GM18517 (cell line): ENCODE results near the gene DUSP10.

ENCODE experiments used
- ATAC-seq: cut with Tn5 transposase; IDR thresholded peaks from one replicate; pipeline ENCODE4 v1.9.1; 2021; ENCODE audit warnings: mild to moderate bottlenecking, moderate library complexity; ENCODE audit not compliant: unreplicated experiment

Gene DUSP10

GRCh38 chr1:221697923-221698425 lies 43.9 kb downstream of the DUSP10 start:
- no peak for ATAC-seq

DNA sequence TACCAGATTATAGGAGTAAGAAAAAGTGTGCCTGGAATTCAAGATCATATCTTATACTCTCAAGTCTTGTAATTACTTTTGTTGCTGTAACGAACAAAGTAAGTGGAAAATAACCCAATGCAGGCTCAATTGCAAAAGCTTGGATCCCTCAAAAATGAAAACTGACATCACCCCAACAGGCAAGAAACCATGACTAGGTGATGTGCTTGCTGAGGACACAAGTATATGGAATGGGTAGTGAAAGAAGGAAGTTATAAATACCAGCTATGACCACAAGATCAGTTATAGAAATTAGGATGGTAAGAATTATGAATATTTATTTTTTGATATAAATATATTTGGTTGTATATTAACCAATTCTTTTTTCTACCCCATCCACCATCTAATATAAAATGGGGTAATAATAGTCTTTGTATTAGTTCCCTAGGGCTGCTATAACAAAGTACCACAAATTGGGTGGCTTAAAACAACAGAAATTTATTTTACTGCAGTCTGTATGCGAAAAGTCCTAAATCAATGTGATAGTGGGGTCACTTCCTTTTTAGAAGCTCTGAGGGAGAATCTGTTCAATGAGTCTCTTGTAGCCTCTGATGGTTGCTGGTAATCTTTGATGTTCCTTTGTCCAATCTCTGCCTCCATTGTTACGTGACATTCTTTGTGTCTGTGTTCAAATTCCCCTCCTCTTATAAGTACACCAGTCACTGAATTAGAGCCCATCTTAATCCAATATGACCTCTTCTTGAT lies 45.0 kb downstream of the DUSP10 start:
- ATAC-seq, result no peak

DNA sequence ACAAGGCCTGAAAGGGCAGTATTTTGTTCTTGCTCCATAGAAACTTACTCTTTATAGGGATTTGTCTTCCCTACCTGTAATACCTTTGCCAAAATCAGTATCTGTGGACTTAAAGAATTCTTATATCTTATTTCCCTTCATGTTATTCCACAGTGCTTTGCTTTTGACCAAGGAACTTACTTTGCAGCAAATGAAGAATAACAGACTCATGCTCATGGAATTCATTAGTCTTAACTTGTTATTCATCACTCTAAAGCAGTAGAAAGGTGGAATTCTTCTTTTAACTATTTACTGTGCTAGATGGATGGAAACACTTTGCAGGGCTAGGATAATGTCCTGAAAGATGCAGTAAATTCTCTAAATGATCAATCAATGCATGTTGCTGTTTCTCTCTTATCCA lies 45.9 kb downstream of the DUSP10 start:
- no peak for ATAC-seq

GRCh38 chr1:221695301-221695700 lies 46.6 kb downstream of the DUSP10 start:
- ATAC-seq, result no peak

GRCh38 chr1:221694109-221694508 lies 47.8 kb downstream of the DUSP10 start:
- no peak for ATAC-seq

GRCh38 chr1:221693087-221693486 lies 48.8 kb downstream of the DUSP10 start:
- no peak for ATAC-seq

DNA sequence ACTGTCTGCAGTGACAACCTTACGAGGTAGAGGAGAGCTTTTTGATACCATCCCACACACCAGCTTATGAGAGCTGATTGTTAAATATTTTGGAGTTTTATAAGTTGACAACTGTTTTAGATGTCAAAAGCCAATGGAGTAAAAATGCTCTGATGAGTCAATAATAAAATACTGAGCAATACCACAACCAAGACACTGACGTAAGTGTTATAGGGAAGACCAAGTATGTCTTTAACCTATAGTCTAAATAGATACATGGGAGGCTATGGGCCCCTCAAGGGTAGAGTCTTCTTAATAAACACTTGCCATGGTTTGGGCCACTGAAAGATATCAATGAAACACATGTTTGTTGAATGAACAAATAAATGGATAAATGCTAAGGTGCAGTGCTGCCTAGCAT lies 49.2 kb downstream of the DUSP10 start:
- no peak for ATAC-seq

DNA sequence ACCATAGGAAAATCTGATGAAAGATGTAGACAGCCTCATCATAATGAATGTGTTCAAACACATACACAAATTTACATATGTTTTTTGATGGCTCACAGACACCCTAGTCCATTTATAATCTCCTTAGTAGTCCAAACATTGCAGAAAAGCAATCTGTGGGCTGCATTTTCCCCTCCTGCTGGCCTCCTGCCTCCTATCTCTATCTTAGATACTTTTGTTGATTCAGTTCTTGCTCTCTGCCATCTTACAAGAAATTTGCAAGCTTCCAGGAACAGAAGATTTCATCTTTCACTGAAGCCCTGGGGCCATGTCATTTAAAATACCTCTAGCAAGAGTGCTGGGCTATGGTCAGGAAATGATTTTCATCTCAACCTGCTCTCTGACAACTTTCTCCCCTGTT lies 50.6 kb downstream of the DUSP10 start:
- ATAC-seq, result no peak

DNA sequence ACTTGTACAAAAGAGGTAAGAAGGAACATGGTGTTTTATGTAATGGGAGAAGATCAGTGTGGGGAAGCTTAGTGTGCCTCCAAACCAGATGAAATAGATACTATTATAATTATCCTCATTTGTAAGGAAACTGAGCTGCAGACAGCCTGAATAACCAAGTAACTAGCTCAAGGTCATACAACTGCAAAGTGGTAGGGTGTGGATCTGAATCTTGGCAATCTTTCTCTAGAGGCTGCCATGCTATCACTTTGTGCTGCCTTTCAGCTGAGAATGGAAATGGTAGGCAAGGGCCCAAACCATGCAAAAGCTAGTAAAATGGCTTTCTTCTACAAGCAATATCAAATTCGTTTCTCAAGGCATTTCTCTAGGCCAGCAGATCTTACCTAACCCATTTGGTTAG lies 51.0 kb downstream of the DUSP10 start:
- no peak for ATAC-seq

DNA sequence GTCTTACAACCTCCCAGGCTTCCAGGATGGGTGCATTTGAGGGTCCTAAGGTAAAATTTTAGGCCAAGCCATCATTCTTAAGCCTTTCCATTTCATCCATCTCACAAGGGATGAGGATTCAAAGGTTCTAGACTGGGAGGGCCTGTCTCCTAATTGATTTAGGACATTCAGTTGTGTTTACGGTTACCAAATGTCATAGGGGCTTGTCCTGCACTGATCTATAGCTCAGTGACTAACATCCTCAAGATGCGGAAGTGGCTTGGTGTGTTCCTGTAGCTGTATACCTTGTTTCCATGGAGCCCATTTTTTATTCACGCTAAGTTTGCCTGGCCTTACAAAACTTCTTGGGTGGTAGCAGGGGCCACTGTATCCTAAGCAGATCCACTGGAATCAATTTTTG lies 52.8 kb downstream of the DUSP10 start:
- no peak for ATAC-seq

DNA sequence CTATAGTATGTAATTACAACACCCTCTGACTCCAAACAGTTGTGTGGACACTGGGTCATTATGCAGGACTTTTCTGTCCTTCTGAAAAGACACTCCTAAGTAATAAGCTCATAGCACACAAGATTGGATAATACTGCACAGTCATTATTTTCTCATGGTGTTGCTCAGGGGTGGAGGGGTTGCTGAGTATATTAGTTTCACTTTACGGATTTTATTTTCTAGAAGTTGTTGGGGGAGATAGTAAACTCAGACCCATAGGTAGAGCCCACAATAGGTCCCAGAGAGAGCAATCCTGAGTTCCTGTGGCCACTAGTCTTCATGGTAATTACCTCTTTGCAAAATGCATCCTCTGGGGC lies 53.4 kb downstream of the DUSP10 start:
- no peak for ATAC-seq

- no peak for ATAC-seq
Measured at GRCh38 chr1:221687836-221688487, 53.9 kb downstream of the DUSP10 start.

GRCh38 chr1:221683681-221684080 lies 58.2 kb downstream of the DUSP10 start:
- no peak for ATAC-seq

DNA sequence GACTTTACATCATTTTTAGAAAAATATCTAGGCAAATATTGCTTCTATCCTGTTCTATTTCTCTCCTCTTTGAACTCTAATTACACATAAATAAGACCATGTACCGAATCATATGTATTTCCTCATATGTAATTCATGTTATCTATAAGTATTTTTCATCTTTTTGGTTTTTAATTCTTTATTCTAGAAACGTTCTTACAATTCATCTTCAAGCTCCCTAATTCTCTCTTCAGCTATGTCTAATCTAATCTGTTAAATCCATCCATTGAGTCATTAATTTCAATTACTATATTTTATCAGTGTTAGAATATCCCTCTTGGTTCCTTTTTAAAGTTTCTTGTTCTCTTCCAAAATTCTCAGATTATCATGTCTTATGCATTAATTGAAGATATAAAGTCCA lies 61.8 kb downstream of the DUSP10 start:
- no peak for ATAC-seq

DNA sequence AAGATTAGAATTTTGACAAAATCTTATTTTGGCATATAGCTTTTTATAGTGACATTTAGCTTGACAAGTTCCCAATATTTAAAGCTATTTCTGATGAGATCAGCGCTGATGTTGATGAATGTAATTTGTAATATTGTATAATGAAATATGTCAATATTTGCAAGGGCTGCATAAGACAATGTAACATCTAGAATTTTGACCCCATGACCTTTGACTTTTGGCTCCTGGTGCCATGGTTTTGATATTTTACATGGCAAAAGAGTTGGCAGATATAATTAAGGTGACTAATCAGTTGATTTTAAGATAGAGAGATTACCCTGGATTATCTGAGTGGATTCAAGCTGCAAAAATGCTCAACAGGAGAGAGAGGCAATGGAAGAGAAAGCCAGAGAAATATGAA lies 63.9 kb downstream of the DUSP10 start:
- no peak for ATAC-seq

GRCh38 chr1:221675880-221676800 lies 65.7 kb downstream of the DUSP10 start:
- ATAC-seq, result no peak

DNA sequence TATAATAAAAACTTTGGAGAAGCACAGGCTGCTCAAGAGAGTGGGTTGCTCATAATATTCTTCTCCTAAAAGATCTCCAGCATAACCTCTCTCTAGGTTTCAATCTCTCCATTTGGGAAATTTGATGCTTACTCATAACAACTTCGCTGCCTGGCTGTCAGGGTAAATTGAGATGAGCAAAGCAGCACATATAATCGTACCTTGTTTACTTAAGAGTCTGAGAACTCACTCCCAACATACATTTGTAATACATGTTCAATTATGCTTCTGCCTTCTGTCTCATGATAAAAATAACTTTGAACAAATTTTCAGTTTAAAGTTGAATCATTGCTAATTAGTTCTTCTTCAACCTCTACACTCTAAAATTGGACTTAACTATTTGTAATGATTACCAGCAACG lies 68.9 kb downstream of the DUSP10 start:
- no peak for ATAC-seq

- ATAC-seq, result no peak
Measured at GRCh38 chr1:221672239-221672645, 69.6 kb downstream of the DUSP10 start.

DNA sequence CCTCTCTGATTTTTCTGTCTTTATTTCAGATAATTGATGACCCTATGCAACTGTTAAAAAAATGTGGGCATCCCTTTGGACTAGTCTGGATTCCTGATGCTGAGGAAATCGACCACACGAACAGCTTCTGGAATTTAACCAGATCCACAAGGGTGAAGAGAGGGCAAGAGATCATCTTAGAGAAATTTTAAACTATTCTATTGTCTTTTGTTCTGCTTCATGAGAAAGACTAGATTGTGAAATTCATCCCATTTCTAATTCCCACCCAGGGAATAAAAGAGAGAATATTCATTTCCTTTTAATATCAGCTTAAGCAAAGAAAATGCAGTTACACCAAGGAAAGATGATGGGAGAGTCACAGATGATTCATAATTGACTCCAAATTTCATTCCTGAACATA lies 71.8 kb downstream of the DUSP10 start:
- no peak for ATAC-seq

DNA sequence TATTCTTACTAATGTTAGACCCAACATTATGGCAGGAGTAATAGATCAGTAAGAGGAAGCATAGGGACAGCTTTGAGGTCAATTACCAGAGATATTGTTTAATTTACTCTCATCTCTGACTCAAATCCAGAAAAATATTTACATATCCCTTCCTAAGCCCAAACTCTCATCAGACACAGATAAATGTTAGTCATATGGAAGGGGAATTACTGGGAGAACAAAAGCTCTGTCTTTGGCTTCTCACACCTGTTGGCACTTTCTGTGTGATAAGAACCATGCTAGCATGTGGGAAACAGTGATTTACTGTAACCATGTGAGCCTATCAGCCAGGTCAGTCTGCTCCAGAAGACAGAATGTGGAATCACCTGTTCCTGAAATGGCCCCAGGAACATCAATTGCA lies 72.4 kb downstream of the DUSP10 start:
- ATAC-seq, result no peak

DNA sequence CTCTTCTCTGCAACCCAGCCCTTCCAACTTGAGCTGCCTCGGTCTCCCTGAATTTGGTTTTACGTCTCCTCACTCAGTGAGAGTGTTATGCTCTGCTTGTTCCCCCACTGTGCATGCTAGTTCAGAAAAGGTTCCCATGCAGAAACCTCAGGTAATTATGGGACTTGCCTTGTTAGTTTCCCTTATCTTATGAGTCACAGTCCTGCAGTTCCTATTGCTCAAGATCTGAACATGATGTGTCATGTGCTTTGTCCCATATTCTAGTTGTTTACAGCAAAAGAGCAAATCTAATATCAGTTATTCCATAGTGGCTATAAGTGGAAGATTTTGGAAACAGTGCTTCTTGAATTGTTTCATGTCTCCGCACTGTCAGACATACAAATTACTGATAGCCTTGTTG lies 74.4 kb downstream of the DUSP10 start:
- ATAC-seq, result no peak

DNA sequence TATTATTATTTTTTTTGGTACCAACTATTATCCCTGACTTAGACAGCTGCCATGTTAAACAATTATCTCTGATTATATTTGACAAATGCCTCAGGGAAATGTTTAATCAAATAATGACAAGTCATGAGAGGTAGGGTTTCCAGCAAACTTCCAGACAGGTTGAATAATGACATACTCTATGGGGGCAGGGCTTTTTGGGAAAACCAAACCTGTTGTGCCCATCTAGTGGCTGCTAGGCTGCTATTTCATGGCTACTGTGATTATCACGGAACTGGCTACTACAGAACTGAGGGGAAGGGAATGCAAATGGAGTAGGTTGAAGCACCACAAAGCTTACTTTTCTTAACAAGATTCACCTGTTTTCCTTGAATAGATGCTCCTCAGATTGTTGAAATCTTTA lies 77.6 kb downstream of the DUSP10 start:
- no peak for ATAC-seq
